NCI-H510A (cell line): ENCODE measurements around the gene MAP7D3.
"Not testable (repeated sequence)": the region's sequence is repeated elsewhere in the genome, so short reads cannot be mapped to it uniquely, and the experiment has no call there.

ENCODE experiments used
- DNase-seq: peaks from one replicate; lab custom pipeline; 2025; lab: John Stamatoyannopoulos, UW

Gene MAP7D3

GRCh38 chrX:136182414-136182813, 68.8 kb downstream of the MAP7D3 start:
- DNase-seq, result no peak

DNA sequence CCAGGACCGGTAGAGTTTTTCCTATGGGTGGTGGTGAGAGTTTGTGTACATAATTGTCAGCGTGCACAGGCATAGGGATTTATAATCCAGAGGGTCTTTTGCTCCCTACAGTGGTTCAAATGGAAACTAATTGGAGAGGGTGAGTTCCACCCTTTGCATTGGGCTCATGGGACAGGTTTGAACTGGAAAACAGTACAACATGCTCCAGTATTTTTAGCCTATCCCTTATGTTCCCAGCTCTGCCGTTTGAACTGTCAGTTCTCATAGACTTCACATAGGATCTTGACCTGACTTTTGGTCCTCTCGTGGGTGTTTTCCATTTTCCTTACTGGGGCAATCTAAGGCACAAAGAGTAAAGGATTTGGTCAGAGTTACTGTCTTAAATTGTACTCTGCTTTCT, 72.1 kb downstream of the MAP7D3 start:
- no peak for DNase-seq

DNA sequence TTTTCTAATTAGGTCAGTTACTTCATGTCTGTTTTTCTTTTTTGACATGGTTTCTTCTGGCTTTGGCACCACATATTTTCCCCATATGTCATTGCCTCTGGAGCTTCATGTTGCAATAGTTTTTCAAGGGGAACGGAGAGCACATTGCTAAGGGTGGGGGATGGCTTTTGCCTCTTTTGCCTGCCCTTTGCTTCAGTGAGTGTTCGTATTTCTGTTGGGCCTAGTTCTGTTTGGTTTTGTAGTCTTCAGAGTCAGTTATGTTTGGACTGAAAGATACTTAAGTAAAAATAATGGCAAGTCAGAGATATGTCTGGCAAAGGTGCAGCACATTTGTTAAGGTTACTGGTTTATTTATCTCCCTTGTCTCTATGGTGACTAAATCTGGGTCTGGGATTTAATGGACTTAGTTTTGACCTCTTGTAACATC, 74.8 kb downstream of the MAP7D3 start:
- no peak for DNase-seq

GRCh38 chrX:136171420-136171819, 79.8 kb downstream of the MAP7D3 start:
- DNase-seq, result no peak

DNA sequence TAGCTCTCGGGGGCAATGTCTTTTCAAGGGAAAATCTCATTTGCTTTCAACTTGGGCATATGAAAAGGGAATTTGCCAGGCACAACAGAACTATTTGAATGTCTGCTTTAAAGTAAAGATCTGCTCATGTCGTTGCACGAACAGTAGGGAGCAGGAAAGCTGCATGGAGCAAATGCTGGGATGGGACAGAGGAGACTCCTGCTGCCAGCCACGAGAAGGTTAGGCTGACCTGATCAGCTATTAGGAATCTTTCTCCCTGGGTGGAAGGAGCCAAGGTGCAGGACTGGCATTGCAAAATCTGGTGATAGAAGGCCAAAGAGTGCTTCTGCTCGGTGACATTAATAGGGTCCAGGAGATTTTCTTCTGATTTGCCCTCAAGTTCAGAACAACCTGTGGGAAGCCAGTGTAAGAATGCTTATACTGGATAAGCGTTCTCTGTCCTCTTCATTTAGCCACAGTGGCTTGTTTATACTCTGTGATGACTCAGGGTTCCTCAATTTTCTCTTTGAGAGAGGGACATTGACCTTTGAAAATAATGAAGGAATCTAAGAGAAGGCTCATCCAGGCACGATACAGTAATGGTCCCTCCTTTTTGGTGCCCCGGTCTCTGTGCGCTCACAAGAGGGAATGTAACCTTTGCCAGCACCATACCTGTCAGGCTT, 80.9 kb downstream of the MAP7D3 start:
- no peak for DNase-seq

GRCh38 chrX:136168929-136169735, 82.1 kb downstream of the MAP7D3 start:
- no peak for DNase-seq

- not testable (repeated sequence) for DNase-seq
Observed at GRCh38 chrX:136167989-136168388, 83.2 kb downstream of the MAP7D3 start.

GRCh38 chrX:136166221-136166855, 84.9 kb downstream of the MAP7D3 start:
- no peak for DNase-seq

DNA sequence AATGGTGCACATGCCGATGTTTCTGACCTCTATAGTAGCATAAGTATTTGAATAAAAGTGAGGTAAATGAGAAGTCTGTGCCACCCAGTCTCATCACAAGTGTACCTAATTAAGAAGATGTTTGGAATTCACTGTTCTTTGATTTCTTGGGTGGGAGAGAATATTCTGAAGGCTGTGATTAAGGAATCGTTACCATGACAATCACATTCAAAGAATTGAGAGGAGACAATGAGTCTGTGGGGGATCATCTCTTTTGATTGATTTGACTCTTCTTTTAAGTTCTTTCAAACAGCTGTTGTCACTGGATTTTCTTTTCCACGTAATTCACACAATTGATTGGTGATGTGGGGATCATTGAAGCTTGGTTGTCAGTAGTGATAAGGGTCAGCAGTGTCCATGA, 85.8 kb downstream of the MAP7D3 start:
- DNase-seq, result no peak

GRCh38 chrX:136163689-136164088, 87.5 kb downstream of the MAP7D3 start:
- no peak for DNase-seq
